ENCODE results near the gene GLIS1.

GLIS1 gene

GRCh38 chr1:53722025-53722424 lies 16.9 kb downstream of the GLIS1 start:
- H3K4me2 ChIP-seq (ENCODE audit: low read depth, low read length, poor library complexity, severe bottlenecking) = no peak overlapping the region
- H3K36me3 ChIP-seq (ENCODE audit: insufficient read depth, low read length) = no peaks in the 10 kb centered on the region
- H3K79me2 ChIP-seq (ENCODE audit: insufficient read depth, low read length) = no peaks in the 10 kb centered on the region
- H3F3A ChIP-seq (ENCODE audit: low read depth) = no peaks in the 10 kb centered on the region
- H3K4me1 ChIP-seq (ENCODE audit: insufficient read depth, low read length, poor library complexity, severe bottlenecking) = no peaks in the 10 kb centered on the region
- TF ChIP-seq EZH2phosphoT487 (IDR thresholded peaks at IDR 0.05; ENCODE audit: borderline replicate concordance) (no peak), CTCF (conservative IDR thresholded peaks at IDR 0.05; ENCODE audit: low read length) (no peak)
- H3K9me3 ChIP-seq (ENCODE audit: insufficient read depth, low read depth, low read length) = no peaks in the 10 kb centered on the region
- no peaks in the 10 kb centered on the region for H3K9me2 ChIP-seq (replicated peaks; ENCODE audit: low read depth, low read length)
- no peak overlapping the region for H3K9ac ChIP-seq (ENCODE audit: low read depth, low read length, poor library complexity, severe bottlenecking)
- no peak overlapping the region for H2AFZ ChIP-seq (ENCODE audit: low read length)
- H3K27me3 ChIP-seq (ENCODE audit: insufficient read depth, low read length, poor library complexity, severe bottlenecking) = no peaks in the 10 kb centered on the region
- no peaks in the 10 kb centered on the region for H4K20me1 ChIP-seq (ENCODE audit: insufficient read depth, low read length, poor library complexity, severe bottlenecking)
- H3K4me3 ChIP-seq (ENCODE audit: low read length, poor library complexity, severe bottlenecking) = no peak overlapping the region

GRCh38 chr1:53721088-53721487 lies 17.9 kb downstream of the GLIS1 start:
- TF ChIP-seq CTCF (conservative IDR thresholded peaks at IDR 0.05; ENCODE audit: low read length) = no peak
- no peak for TF ChIP-seq EZH2phosphoT487 (IDR thresholded peaks at IDR 0.05; ENCODE audit: borderline replicate concordance)
- Histone ChIP-seq H3K79me2 (ENCODE audit: insufficient read depth, low read length) (no peaks in the 10 kb centered on the region), H3K4me3 (ENCODE audit: low read length, poor library complexity, severe bottlenecking) (no peak overlapping the region), H3K4me2 (ENCODE audit: low read depth, low read length, poor library complexity, severe bottlenecking) (no peak overlapping the region), H4K20me1 (ENCODE audit: insufficient read depth, low read length, poor library complexity, severe bottlenecking) (no peaks in the 10 kb centered on the region), H3K4me1 (ENCODE audit: insufficient read depth, low read length, poor library complexity, severe bottlenecking) (peaks cover under 1% of the 10 kb centered on the region), H3F3A (ENCODE audit: low read depth) (no peaks in the 10 kb centered on the region), H2AFZ (ENCODE audit: low read length) (no peak overlapping the region), H3K9me2 (replicated peaks; ENCODE audit: low read depth, low read length) (no peaks in the 10 kb centered on the region), H3K9ac (ENCODE audit: low read depth, low read length, poor library complexity, severe bottlenecking) (no peak overlapping the region), H3K36me3 (ENCODE audit: insufficient read depth, low read length) (no peaks in the 10 kb centered on the region), H3K27me3 (ENCODE audit: insufficient read depth, low read length, poor library complexity, severe bottlenecking) (no peaks in the 10 kb centered on the region), H3K9me3 (ENCODE audit: insufficient read depth, low read depth, low read length) (no peaks in the 10 kb centered on the region)

GRCh38 chr1:53719469-53719868 lies 19.5 kb downstream of the GLIS1 start:
- Histone ChIP-seq H3K4me2 (ENCODE audit: low read depth, low read length, poor library complexity, severe bottlenecking) (no peak overlapping the region), H3K4me3 (ENCODE audit: low read length, poor library complexity, severe bottlenecking) (no peak overlapping the region), H3K9me2 (replicated peaks; ENCODE audit: low read depth, low read length) (no peaks in the 10 kb centered on the region), H3K4me1 (ENCODE audit: insufficient read depth, low read length, poor library complexity, severe bottlenecking) (peaks cover 6% of the 10 kb centered on the region), H3F3A (ENCODE audit: low read depth) (no peaks in the 10 kb centered on the region), H3K27me3 (ENCODE audit: insufficient read depth, low read length, poor library complexity, severe bottlenecking) (no peaks in the 10 kb centered on the region), H4K20me1 (ENCODE audit: insufficient read depth, low read length, poor library complexity, severe bottlenecking) (no peaks in the 10 kb centered on the region), H3K79me2 (ENCODE audit: insufficient read depth, low read length) (no peaks in the 10 kb centered on the region), H2AFZ (ENCODE audit: low read length) (no peak overlapping the region), H3K36me3 (ENCODE audit: insufficient read depth, low read length) (no peaks in the 10 kb centered on the region), H3K9ac (ENCODE audit: low read depth, low read length, poor library complexity, severe bottlenecking) (no peak overlapping the region), H3K9me3 (ENCODE audit: insufficient read depth, low read depth, low read length) (no peaks in the 10 kb centered on the region)
- TF ChIP-seq CTCF (conservative IDR thresholded peaks at IDR 0.05; ENCODE audit: low read length) (no peak), EZH2phosphoT487 (IDR thresholded peaks at IDR 0.05; ENCODE audit: borderline replicate concordance) (no peak)
